K562 (cell line): ENCODE data around the gene BRWD1. TPM values are rescaled to one million over a fixed set of nuclear protein-coding genes. Genes with fewer than 3 reads are reported as not detected.

Experiments
- ELF2 ChIP-seq: fragments of 250-450 bp; sonication (Bioruptor Pico); IDR thresholded peaks from 2 replicates; pipeline ENCODE4 v1.5.0; 2021; ENCODE audit warnings: mild to moderate bottlenecking
- NELFE ChIP-seq: IDR thresholded peaks from 2 replicates; pipeline ENCODE4 v1.6.1; 2011; ENCODE audit warnings: mild to moderate bottlenecking; ENCODE audit not compliant: insufficient read depth, insufficient read length
- NR2C2 ChIP-seq, 2 experiments: fragments of 200-800 bp in 1 of 2; sonication (Bioruptor generic) in 1 of 2; sonication (generic) in 1 of 2; formaldehyde crosslinking in 1 of 2; IDR thresholded peaks; 2 replicates each; pipeline versions ENCODE4 v1.6.1 to v1.8.0; 2016 to 2022; ENCODE audit warnings: mild to moderate bottlenecking in 1 of 2, missing compliant biosample characterization in 1 of 2, missing genetic modification characterization in 1 of 2, missing genetic modification reagents in 1 of 2
- RFX5 ChIP-seq: IDR thresholded peaks from 2 replicates; pipeline ENCODE4 v1.6.1; 2011; ENCODE audit warnings: low read depth, mild to moderate bottlenecking, improper control_type of control experiment, low read length
- SRSF3 ChIP-seq: fragments of 200-400 bp; formaldehyde crosslinking; IDR thresholded peaks from 2 replicates; pipeline ENCODE4 v1.6.1; 2016; ENCODE audit warnings: mild to moderate bottlenecking, low read length, moderate library complexity; ENCODE audit not compliant: insufficient read depth
- THRAP3 ChIP-seq: fragments of 450-650 bp; IDR thresholded peaks from 2 replicates; pipeline ENCODE4 v1.6.1; 2016; ENCODE audit warnings: mild to moderate bottlenecking, inconsistent platforms, borderline replicate concordance
- ZNF146 ChIP-seq: IDR thresholded peaks from one replicate; pipeline ENCODE4 v1.6.1; 2018; ENCODE audit warnings: missing compliant biosample characterization; ENCODE audit not compliant: unreplicated experiment
- ZNF395 ChIP-seq: fragments of 200-800 bp; sonication (Bioruptor generic); IDR thresholded peaks from 2 replicates; pipeline ENCODE4 v1.6.1; 2017; ENCODE audit warnings: missing genetic modification characterization, missing compliant biosample characterization
- ZNF778 ChIP-seq: fragments of 450-650 bp; formaldehyde crosslinking; IDR thresholded peaks from 2 replicates; pipeline ENCODE4 v1.4.0; 2020; ENCODE audit warnings: mild to moderate bottlenecking, moderate library complexity
- polyA plus RNA-seq, 8 experiments: library from polyadenylated mRNA; depleted of rRNA in 4 of 8; stranded (reverse) in 5 of 8; unstranded in 3 of 8; fragments of >200 nt; fragmentation: Nextera tagmentation in 2 of 8; fragmentation: Illumina TruSeq in 1 of 8; extraction: Ambion mirVana in 2 of 8; extraction: Trizol in 1 of 8; gene quantifications; 2 replicates each; pipeline versions ENCODE4 v1.2.1 to v1.2.3, GENCODE V29; 2011 to 2014; ENCODE audit warnings: inconsistent platforms in 1 of 8, missing spikeins in 1 of 8
- total RNA-seq, 7 experiments: library from RNA; depleted of rRNA in 6 of 7; stranded (reverse); fragments of >200 nt in 6 of 7; fragmentation: Illumina TruSeq in 2 of 7; extraction: Trizol in 2 of 7; gene quantifications; 2 replicates each; pipeline versions ENCODE4 v1.2.1 to v1.2.3, GENCODE V29; 2011 to 2021; ENCODE audit warnings: low replicate concordance in 1 of 7
- TF ChIP-seq, protein P1 (sequence below): fragments of 450-650 bp; IDR thresholded peaks from 2 replicates; pipeline ENCODE4 v1.6.1; 2016; ENCODE audit warnings: low read depth
- TF ChIP-seq, protein P2 (sequence below): sonication (generic); formaldehyde crosslinking; IDR thresholded peaks from 2 replicates; pipeline ENCODE4 v1.8.1; 2023; ENCODE audit warnings: mild to moderate bottlenecking, missing genetic modification reagents, moderate library complexity
- TF ChIP-seq, protein P3 (sequence below): fragments of 450-650 bp; IDR thresholded peaks from 2 replicates; pipeline ENCODE4 v1.6.1; 2017; ENCODE audit warnings: mild to moderate bottlenecking, moderate library complexity

The BRWD1 gene
- total and polyA plus RNA-seq, 9 of the 15 experiments (the other 6 are each of a cell fraction or from before 2014, with no cell fraction given) = 10.1 to 60.2 (median 34.1) TPM

DNA sequence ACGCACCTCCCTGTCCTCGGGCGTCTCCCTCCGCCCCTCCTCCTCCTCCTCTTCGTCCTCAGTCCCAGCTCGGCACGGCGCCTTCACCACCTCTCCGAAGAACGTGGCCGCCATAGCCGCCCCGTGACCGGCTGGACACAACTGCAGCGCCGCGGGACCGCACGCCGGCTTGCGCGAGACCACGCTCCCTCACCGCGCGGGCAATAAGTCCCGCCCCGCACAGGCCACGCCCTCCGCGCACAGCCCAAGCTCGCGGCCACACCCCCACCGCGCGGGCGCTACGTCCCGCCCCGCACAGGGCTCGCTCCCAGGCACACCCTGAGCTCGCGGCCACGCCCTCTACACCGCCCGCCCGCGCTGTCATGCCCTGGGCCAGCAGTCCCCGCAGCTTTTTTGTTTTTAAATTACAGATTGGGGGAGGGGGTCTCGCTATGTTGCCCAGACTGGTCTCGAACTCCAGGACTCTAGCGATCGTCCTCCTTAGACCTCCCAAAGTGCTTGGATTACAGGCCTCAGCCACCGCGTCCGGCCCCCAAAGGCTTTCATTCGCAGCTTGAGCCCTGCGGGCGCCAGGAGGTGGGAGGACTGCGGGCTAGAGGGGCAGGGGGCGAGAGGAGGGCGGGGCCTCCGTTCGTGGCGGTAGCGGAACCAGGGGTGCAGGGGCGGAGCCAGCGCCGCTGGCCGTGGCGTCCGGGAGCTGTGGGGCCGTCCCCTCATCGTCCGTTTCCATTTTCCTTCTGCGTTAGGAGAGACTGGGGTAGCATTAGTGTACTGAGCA is 130.0 kb downstream of the BRWD1 start, which contains the start of gene PSMG1 (continued):
- TF ChIP-seq ZNF395 = peak; percentile 94
- TF ChIP-seq NELFE = peak; percentile 9
- TF ChIP-seq, protein P1, sequence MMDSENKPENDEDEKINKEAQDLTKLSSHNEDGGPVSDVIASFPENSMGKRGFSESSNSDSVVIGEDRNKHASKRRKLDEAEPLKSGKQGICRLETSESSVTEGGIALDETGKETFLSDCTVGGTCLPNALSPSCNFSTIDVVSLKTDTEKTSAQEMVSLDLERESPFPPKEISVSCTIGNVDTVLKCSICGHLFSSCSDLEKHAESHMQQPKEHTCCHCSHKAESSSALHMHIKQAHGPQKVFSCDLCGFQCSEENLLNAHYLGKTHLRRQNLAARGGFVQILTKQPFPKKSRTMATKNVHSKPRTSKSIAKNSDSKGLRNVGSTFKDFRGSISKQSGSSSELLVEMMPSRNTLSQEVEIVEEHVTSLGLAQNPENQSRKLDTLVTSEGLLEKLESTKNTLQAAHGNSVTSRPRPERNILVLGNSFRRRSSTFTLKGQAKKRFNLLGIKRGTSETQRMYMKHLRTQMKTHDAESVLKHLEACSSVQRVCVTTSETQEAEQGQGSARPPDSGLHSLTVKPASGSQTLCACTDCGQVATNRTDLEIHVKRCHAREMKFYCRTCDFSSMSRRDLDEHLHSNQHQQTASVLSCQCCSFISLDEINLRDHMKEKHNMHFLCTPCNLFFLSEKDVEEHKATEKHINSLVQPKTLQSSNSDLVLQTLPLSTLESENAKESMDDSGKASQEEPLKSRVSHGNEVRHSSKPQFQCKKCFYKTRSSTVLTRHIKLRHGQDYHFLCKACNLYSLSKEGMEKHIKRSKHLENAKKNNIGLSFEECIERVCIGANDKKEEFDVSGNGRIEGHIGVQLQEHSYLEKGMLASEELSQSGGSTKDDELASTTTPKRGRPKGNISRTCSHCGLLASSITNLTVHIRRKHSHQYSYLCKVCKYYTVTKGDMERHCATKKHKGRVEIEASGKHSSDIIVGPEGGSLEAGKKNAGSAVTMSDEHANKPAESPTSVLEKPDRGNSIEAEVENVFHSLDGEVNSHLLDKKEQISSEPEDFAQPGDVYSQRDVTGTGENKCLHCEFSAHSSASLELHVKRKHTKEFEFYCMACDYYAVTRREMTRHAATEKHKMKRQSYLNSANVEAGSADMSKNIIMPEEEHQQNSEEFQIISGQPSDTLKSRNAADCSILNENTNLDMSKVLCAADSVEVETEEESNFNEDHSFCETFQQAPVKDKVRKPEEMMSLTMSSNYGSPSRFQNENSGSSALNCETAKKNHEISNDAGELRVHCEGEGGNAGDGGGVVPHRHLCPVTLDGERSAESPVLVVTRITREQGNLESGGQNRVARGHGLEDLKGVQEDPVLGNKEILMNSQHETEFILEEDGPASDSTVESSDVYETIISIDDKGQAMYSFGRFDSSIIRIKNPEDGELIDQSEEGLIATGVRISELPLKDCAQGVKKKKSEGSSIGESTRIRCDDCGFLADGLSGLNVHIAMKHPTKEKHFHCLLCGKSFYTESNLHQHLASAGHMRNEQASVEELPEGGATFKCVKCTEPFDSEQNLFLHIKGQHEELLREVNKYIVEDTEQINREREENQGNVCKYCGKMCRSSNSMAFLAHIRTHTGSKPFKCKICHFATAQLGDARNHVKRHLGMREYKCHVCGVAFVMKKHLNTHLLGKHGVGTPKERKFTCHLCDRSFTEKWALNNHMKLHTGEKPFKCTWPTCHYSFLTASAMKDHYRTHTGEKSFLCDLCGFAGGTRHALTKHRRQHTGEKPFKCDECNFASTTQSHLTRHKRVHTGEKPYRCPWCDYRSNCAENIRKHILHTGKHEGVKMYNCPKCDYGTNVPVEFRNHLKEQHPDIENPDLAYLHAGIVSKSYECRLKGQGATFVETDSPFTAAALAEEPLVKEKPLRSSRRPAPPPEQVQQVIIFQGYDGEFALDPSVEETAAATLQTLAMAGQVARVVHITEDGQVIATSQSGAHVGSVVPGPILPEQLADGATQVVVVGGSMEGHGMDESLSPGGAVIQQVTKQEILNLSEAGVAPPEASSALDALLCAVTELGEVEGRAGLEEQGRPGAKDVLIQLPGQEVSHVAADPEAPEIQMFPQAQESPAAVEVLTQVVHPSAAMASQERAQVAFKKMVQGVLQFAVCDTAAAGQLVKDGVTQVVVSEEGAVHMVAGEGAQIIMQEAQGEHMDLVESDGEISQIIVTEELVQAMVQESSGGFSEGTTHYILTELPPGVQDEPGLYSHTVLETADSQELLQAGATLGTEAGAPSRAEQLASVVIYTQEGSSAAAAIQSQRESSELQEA = peak; percentile 84
- TF ChIP-seq RFX5 = no peak
- no peak for TF ChIP-seq THRAP3
- no peak for TF ChIP-seq SRSF3
- TF ChIP-seq, protein P2, sequence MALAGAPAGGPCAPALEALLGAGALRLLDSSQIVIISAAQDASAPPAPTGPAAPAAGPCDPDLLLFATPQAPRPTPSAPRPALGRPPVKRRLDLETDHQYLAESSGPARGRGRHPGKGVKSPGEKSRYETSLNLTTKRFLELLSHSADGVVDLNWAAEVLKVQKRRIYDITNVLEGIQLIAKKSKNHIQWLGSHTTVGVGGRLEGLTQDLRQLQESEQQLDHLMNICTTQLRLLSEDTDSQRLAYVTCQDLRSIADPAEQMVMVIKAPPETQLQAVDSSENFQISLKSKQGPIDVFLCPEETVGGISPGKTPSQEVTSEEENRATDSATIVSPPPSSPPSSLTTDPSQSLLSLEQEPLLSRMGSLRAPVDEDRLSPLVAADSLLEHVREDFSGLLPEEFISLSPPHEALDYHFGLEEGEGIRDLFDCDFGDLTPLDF (CRISPR knock-in tag) = peak; percentile 66
- TF ChIP-seq ZNF778 = no peak
- no peak for TF ChIP-seq ZNF146
- TF ChIP-seq ELF2 = peak; percentile 37; the same call in 1 of the 2 replicates
- peak; percentile 65; the same call in 1 of the 2 replicates for TF ChIP-seq NR2C2 (CRISPR knock-in tag; IDR thresholded peaks at IDR 0.05)
- TF ChIP-seq NR2C2 (tag; IDR thresholded peaks at IDR 0.05) = no peak
- TF ChIP-seq, protein P3, sequence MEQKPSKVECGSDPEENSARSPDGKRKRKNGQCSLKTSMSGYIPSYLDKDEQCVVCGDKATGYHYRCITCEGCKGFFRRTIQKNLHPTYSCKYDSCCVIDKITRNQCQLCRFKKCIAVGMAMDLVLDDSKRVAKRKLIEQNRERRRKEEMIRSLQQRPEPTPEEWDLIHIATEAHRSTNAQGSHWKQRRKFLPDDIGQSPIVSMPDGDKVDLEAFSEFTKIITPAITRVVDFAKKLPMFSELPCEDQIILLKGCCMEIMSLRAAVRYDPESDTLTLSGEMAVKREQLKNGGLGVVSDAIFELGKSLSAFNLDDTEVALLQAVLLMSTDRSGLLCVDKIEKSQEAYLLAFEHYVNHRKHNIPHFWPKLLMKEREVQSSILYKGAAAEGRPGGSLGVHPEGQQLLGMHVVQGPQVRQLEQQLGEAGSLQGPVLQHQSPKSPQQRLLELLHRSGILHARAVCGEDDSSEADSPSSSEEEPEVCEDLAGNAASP = no peak
